OCI-LY1 (cell line): ENCODE measurements around the gene LSP1.

ENCODE experiments used
- H2AFZ ChIP-seq: fragments of 200-600 bp; sonication (generic), shearing (Covaris generic); 2 replicates; pipeline ENCODE4 v1.6.0; 2014; ENCODE audit warnings: antibody characterized with exemption, mild to moderate bottlenecking, low read length
- H3F3A ChIP-seq: fragments of 200-600 bp; sonication (generic), shearing (Covaris generic); 2 replicates; pipeline ENCODE4 v1.6.0; 2014; ENCODE audit warnings: mild to moderate bottlenecking, antibody characterized with exemption, low read length, moderate library complexity; ENCODE audit not compliant: insufficient read depth
- H3K27ac ChIP-seq: fragments of 200-600 bp; sonication (generic); 2 replicates; pipeline ENCODE4 v1.5.1; 2014; ENCODE audit warnings: low read length, mixed run types, mild to moderate bottlenecking, low read depth; ENCODE audit not compliant: poor library complexity, severe bottlenecking
- H3K27me3 ChIP-seq: fragments of 200-600 bp; sonication (generic); 2 replicates; pipeline ENCODE4 v1.6.0; 2014; ENCODE audit warnings: antibody characterized with exemption, mild to moderate bottlenecking, low read length, moderate library complexity; ENCODE audit not compliant: insufficient read depth
- H3K36me3 ChIP-seq: fragments of 200-600 bp; sonication (generic); 2 replicates; pipeline ENCODE4 v1.6.1; 2014; ENCODE audit warnings: mild to moderate bottlenecking, antibody characterized with exemption, low read length, moderate library complexity, mixed read lengths; ENCODE audit not compliant: insufficient read depth
- H3K4me1 ChIP-seq: fragments of 200-600 bp; sonication (generic); 2 replicates; pipeline ENCODE4 v1.5.1; 2014; ENCODE audit warnings: mild to moderate bottlenecking, low read length, moderate library complexity; ENCODE audit not compliant: insufficient read depth, severe bottlenecking
- H3K4me2 ChIP-seq: fragments of 200-600 bp; sonication (generic), shearing (Covaris generic); 2 replicates; pipeline ENCODE4 v1.6.1; 2014; ENCODE audit warnings: low read length
- H3K4me3 ChIP-seq: fragments of 200-600 bp; sonication (generic); 2 replicates; pipeline ENCODE4 v1.5.1; 2014; ENCODE audit warnings: low read length, low read depth, mild to moderate bottlenecking, mixed read lengths; ENCODE audit not compliant: poor library complexity, severe bottlenecking
- H3K79me2 ChIP-seq: fragments of 200-600 bp; shearing (Covaris generic); 2 replicates; pipeline ENCODE4 v1.6.1; 2016; ENCODE audit warnings: mixed run types, low read length, mixed read lengths; ENCODE audit not compliant: insufficient read depth
- H3K9ac ChIP-seq: fragments of 200-600 bp; sonication (generic), shearing (Covaris generic); 2 replicates; pipeline ENCODE4 v1.6.1; 2014; ENCODE audit warnings: mild to moderate bottlenecking, low read length, mixed read lengths
- H3K9me2 ChIP-seq: fragments of 200-600 bp; sonication (generic), shearing (Covaris generic); 2 replicates; pipeline ENCODE4 v1.6.1; 2014; ENCODE audit warnings: low read depth, mild to moderate bottlenecking, low read length, mixed read lengths
- H3K9me3 ChIP-seq: fragments of 200-600 bp; shearing (Covaris generic); 2 replicates; pipeline ENCODE4 v1.6.1; 2014; ENCODE audit warnings: low read length, mixed read lengths
- H4K20me1 ChIP-seq: fragments of 200-600 bp; sonication (generic), shearing (Covaris generic); 2 replicates; pipeline ENCODE4 v1.6.0; 2016; ENCODE audit warnings: mild to moderate bottlenecking, low read length; ENCODE audit not compliant: insufficient read depth
- CTCF ChIP-seq: fragments of 200-600 bp; sonication (generic), shearing (Covaris generic); IDR thresholded peaks from 2 replicates; pipeline ENCODE4 v1.5.1; 2017; ENCODE audit warnings: mild to moderate bottlenecking, antibody characterized with exemption, low read length, moderate library complexity, mixed read lengths
- EZH2 ChIP-seq: fragments of 200-600 bp; sonication (generic), shearing (Covaris generic); IDR thresholded peaks from 2 replicates; pipeline ENCODE4 v1.8.0; 2017; ENCODE audit warnings: borderline replicate concordance, mixed run types, mild to moderate bottlenecking, antibody characterized with exemption, low read length, moderate library complexity, mixed read lengths

Gene LSP1

GRCh38 chr11:1888811-1889210 lies 35.9 kb downstream of the LSP1 start:
- no peaks in the 10 kb centered on the region for H3F3A ChIP-seq
- TF ChIP-seq EZH2 (no peak), CTCF (no peak)
- no peak overlapping the region for H3K4me2 ChIP-seq
- no peaks in the 10 kb centered on the region for H3K9me2 ChIP-seq
- H3K4me1 ChIP-seq: no peaks in the 10 kb centered on the region
- no peaks in the 10 kb centered on the region for H3K9me3 ChIP-seq
- H4K20me1 ChIP-seq: no peaks in the 10 kb centered on the region
- H2AFZ ChIP-seq: no peak overlapping the region
- no peaks in the 10 kb centered on the region for H3K27me3 ChIP-seq
- H3K79me2 ChIP-seq: no peaks in the 10 kb centered on the region
- H3K27ac ChIP-seq: no peak overlapping the region
- H3K9ac ChIP-seq: no peak overlapping the region
- no peak overlapping the region for H3K4me3 ChIP-seq
- peaks cover 62% of the 10 kb centered on the region for H3K36me3 ChIP-seq

- Histone ChIP-seq H3K9me2 (no peaks in the 10 kb centered on the region), H4K20me1 (no peaks in the 10 kb centered on the region), H3K36me3 (peaks cover 56% of the 10 kb centered on the region), H3K4me3 (no peak overlapping the region), H3K9ac (no peak overlapping the region), H3K4me2 (no peak overlapping the region), H2AFZ (no peak overlapping the region), H3K27me3 (no peaks in the 10 kb centered on the region), H3K9me3 (no peaks in the 10 kb centered on the region), H3F3A (no peaks in the 10 kb centered on the region), H3K79me2 (no peaks in the 10 kb centered on the region), H3K4me1 (no peaks in the 10 kb centered on the region), H3K27ac (no peak overlapping the region)
- TF ChIP-seq EZH2 (no peak), CTCF (no peak)
Observed at GRCh38 chr11:1889224-1889930, 36.5 kb downstream of the LSP1 start.

DNA sequence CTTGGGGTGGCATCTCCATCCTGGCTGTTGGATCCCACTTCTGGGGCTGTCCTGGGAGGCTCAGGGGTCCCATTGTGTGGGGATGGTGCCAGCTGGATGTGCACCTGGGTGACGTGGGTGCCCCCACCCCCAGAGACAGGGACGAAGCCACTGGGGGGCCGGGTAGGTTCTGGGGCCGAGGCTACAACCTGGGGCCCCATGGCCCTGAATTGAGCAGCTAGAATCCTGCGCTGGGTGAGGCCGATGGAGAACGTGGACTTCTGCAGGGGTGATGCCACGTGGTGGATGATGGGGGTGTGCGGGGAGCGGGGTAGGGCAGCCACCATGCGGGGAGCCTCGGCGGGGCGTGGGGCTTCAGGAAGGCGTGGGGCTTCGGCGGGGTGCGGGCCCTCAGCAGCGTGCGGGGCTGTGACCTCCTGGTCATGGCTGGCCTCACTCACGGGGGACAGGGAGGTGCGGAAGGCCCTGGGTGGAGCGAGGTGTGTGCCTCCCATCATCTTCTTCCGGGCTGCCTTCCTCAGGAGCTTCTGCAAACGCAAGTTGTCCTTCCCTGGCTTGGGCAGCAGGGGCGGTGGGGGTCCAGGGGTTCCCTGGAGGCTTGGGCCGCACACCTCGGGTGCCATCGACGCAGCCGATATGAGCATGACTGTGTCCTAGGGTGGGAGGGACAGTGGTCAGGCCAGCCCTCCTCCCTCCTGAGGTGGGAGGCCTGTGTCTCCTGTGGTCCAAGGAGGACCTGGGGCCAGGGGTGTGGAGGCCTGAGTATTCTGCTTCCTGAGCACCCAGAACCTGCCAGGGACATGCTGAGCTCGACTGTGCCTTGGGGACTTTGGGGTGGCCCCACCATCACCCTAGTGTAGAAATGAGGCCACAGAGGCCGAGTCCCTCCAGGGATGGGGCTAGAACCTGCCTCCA lies 37.3 kb downstream of the LSP1 start:
- H3K9ac ChIP-seq: no peak overlapping the region

More for the DNA sequence above, 37.3 kb downstream of the LSP1 start:
- no peaks in the 10 kb centered on the region for H3F3A ChIP-seq
- TF ChIP-seq EZH2 (no peak), CTCF (no peak)
- no peaks in the 10 kb centered on the region for H3K79me2 ChIP-seq
- H3K4me2 ChIP-seq: no peak overlapping the region
- no peaks in the 10 kb centered on the region for H3K9me2 ChIP-seq
- H3K9me3 ChIP-seq: no peaks in the 10 kb centered on the region
- H2AFZ ChIP-seq: no peak overlapping the region
- H3K27ac ChIP-seq: no peak overlapping the region
- H3K36me3 ChIP-seq: peaks cover 48% of the 10 kb centered on the region
- H3K4me3 ChIP-seq: no peak overlapping the region
- H3K27me3 ChIP-seq: no peaks in the 10 kb centered on the region
- H4K20me1 ChIP-seq: no peaks in the 10 kb centered on the region
- no peaks in the 10 kb centered on the region for H3K4me1 ChIP-seq
